Bronchus fibroblast of lung (primary cell): Measurements from ENCODE around the gene CHRNA1. TPM values are rescaled to one million over a fixed set of nuclear protein-coding genes. Genes with fewer than 3 reads are reported as not detected.

ENCODE experiments used
- total RNA-seq: library from RNA; depleted of rRNA; stranded (reverse); fragments of >200 nt; gene quantifications from 2 replicates; pipeline ENCODE4 v1.2.3, GENCODE V29; 2015

CHRNA1 gene
- 0.15 and 0.34 TPM in 2 replicates for total RNA-seq

GRCh38 chr2:174764280-174765255 lies at the start of gene CHRNA1:
CHRNA1 (minus strand) TSS chr2:174764472; CDS start chr2:174764394, 78 bp downstream.

Other genes with a start within 250 kb of the CHRNA1 start
- 5.4 and 5.5 TPM in 2 replicates for gene WIPF1, start 166.7 kb downstream of the CHRNA1 start, total RNA-seq
- gene CHN1, start 240.9 kb upstream of the CHRNA1 start, total RNA-seq: 54.6 and 58.0 TPM in 2 replicates